GM21360 (cell line): ENCODE data around the gene DEPDC1B.
"Not testable (repeated sequence)": the region's sequence is repeated elsewhere in the genome, so short reads cannot be mapped to it uniquely, and the experiment has no call there.

Source experiments
- ATAC-seq: cut with Tn5 transposase; IDR thresholded peaks from one replicate; pipeline ENCODE4 v1.9.1; 2021; ENCODE audit warnings: mild to moderate bottlenecking, moderate library complexity; ENCODE audit not compliant: unreplicated experiment

DEPDC1B gene, protein sequence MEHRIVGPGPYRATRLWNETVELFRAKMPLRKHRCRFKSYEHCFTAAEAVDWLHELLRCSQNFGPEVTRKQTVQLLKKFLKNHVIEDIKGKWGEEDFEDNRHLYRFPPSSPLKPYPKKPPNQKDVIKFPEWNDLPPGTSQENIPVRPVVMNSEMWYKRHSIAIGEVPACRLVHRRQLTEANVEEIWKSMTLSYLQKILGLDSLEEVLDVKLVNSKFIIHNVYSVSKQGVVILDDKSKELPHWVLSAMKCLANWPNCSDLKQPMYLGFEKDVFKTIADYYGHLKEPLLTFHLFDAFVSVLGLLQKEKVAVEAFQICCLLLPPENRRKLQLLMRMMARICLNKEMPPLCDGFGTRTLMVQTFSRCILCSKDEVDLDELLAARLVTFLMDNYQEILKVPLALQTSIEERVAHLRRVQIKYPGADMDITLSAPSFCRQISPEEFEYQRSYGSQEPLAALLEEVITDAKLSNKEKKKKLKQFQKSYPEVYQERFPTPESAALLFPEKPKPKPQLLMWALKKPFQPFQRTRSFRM

DNA sequence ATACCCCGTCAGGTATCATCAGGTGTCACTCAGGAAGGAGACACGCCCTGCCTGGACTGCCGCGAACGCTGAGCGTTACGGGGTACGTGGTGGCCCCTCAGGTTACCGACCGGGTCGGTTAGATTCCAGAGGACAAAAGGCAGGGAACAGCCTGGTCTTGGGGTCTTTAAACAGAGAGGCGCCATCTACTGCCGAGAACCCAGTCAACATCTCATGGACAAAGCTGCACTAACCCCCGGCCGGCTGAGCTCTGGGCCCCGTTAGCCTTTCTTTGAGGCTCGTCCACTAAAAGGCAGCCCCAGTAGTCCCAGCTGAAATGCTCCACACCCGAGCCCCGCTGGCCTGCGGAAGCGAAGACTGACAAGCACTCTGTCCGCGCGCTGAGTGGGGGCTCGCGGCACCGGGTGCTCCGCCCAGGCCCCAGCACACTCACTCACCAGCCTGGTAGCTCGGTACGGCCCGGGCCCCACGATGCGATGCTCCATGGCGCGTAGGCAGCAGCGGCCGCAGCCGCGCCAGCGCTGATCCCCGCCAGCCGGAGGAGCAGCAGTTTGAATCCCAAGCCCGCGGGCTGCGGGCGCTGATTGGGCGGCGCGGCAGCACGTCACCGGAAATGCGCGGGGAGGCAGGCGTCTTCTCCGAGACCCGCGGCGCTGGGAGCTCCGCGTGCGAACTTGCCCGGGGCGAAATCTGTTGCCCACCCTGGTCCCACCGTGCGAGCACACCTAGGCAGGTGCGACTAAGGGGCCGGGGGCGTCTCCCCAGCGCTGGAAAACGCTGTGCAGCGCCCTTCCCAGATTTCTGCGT, at the start of gene DEPDC1B:
DEPDC1B (minus strand) TSS at position 558 of the 807 bp plus-strand sequence; CDS start at position 485, 73 bp downstream.
- ATAC-seq: peak; percentile 93

DNA sequence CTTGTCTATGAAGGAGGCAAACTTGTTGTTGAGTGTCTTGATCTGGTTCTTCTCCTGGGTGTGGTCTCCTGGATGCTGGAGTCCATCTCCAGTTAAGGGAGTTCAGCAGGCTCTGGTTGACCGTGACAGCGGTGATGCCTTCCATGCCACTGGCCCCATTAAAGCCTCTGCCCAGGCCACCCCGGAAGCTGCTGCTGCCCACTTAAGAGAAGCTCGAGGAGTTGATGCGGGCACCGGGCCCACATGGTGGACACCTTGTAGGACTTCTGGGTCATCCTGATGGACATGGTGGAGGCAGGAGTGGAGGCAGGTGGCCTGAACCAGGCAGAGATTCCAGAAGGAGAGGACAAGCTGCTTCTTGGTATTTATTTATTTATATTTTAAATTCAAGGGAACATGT, 44.7 kb upstream of the DEPDC1B start:
- ATAC-seq: no peak

DNA sequence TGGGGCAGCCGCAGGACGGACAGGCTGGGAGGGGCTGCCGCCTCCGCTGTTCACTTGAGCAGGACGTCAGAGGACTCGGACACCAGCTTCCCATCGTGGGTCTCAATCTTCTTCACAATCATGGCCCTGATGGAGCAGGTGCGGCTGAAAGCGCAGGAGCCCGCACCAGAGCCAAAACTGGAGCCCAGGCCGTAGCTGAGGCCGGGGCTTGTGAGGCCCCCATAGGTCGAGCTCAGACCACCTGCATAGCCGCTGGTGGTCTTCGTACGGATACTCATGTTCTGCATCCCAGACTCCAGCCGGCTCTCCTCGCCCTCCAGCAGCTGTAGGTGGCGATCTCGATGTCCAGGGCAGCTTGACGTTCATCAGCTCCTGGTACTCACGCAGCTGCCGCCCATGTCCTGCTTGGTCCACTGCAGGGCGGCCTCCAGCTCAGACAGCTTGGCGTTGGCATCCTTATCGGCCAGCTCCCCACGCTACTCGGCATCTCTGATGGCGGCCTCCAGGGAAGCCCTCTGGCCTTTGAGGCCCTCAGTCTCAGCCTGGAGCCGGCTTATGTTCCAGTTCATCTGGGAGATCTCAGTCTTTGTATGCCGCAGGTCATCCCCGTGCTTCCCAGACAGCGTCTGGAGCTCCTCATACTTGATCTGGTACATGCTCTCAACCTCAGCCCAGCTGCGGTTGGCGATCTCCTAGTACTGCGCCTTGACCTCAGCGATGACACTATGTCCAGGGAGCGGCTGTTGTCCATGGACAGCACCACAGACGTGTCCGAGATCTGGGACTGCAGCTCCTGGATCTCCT, 43.7 kb upstream of the DEPDC1B start:
- no peak for ATAC-seq

DNA sequence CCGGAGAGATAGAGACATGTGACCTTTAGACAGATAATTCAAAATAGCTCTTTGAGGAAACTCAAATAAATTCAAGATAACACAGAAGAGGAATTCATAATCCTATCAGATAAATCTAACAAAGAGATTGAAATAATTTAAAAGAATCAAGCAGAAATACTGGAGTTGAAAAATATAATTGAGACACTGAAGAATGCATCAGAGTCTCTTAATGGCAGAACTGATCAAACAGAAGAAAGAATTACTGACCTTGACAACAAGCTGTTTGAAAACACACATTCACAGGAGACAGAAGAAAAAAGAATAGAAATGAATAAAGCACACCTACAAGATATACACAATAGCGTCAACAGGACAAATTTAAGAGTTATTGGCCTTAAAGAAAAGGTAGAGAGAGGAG, 40.4 kb upstream of the DEPDC1B start:
- ATAC-seq: no peak

DNA sequence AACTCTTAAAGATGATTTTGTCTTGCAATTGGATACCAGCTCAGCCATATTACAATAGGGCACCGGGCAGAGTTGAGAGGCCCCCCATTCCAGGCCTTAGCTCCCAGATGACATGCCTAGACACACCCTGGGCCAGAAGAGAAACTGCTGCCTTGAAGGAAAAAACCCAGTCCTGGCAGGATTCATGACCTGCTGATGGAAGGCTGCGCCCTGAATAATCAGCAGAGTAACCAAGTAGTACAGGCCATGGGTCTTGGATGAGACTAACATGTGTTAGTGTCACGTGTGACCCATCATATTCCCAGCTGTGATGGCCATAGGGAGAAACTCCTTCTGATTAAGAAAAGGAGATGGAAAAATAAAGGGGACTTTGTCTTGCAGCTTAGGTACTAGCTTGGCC, 39.0 kb upstream of the DEPDC1B start:
- no peak for ATAC-seq

DNA sequence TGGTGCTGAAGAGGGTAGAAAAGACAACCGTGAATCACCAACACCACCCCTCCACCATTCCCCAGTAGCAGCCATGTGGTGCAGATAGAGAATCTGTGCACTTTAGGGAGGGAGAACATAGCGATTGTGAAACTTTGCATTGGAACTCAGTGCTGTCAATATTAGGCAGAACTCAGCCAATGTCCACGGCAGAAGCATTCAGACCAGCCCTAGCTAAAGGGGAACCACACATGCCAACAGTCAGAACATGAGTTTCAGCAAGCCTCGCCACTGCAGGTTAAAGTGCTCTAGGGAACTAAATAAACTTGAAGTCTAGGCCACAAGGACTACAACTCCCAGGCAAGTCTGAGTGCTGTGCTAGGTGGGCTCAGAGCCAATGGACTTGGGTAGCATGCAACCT, 38.5 kb upstream of the DEPDC1B start:
- ATAC-seq: peak; percentile 52

DNA sequence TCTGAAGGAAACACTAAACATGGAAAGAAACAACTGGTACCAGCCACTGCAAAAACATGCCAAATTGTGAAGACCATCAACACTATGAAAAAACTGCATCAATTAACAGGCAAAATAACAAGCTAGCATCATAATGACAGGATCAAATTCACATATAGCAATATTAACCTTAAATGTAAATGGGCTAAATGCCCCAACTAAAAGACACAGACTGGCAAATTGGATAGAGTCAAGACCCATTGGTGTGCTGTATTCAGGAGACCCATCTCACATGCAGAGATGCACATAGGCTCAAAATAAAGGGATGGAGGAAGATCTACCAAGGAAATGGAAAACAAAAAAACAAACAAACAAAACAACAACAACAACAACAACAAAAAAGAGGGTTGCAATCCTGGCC, 30.9 kb upstream of the DEPDC1B start:
- not testable (repeated sequence) for ATAC-seq

DNA sequence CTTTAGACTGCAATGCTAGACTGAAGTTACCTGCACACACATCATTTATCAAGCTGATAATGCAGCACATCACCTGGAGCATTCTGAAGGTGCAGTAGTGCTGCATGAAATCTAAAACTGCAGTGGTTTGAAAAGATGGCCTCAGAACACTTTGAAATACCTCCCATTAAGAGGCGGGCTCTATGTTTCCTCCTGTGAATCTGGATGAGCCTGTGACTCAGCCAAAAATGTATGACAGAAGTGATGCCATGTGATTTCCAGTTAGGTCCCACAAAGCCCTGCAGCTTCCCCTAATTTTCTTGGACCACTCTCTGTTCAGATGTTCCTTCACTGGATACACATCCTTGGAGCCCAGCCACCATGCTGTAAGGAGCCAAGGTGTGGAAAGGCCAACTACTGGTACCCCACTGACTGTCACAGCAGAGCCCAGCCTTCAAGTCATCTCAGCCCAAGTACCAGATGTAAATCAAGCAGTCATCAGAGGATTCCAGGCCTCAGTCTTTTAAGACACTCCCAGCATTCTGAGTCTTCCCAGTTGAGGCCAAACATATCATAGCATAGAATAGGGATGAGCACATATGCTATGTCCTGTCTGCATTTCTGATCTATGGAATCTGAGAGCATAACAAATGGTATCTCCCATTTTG, 27.2 kb upstream of the DEPDC1B start:
- ATAC-seq: no peak

DNA sequence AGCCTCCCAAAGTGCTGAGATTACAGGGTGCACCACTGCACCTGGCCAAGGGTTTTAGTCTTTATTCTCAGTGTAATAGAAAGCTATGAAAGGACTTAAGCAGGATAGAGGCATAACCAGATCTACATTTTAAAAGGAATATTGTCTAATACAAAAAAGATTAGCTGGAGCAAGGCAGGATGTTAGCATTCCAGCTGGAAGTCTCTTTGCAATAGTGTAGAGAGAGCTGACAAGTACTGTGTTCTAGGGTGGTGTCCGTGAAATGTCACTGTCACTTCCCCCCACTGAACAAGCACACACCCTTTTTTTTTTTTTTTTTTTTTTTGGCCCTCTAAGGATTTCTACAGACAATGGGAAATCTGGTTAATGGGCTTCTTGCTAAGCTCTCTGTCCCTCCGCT, 24.2 kb upstream of the DEPDC1B start:
- ATAC-seq: no peak

DNA sequence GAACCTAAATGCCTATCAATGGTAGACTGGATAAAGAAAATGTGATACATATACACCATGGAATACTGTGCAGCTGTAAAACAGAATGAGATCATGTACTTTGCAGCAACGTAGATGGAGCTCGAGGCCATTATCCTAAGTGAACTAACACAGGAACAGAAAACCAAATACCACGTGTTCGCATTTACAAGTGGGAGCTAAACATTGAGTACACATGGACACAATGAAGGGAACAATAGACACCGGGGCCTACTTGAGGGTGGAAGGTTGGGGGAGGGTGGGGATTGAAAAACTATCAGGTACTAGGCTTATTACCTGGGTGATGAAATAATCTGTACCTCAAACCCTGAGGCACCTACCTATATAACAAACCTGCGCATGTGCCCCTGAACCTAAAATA, 22.4 kb upstream of the DEPDC1B start:
- ATAC-seq: no peak

DNA sequence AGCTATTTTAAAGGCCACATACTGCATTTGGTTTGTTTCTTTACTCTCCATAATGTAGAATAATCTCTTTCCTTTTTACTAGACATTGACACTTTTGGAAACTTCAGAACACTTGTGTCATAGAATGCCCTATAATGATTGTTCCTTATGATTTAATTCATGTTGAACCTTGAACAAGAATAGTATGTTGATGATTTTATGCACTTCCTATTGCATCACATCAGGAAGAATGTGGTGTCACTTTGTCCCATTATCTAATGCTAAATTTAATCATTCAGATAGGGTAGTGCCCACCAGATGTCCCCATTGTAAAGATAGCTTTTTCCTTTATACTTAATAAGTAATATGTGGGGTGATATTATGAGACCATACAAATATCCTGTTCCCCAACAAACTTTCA, 19.4 kb upstream of the DEPDC1B start:
- ATAC-seq: no peak

DNA sequence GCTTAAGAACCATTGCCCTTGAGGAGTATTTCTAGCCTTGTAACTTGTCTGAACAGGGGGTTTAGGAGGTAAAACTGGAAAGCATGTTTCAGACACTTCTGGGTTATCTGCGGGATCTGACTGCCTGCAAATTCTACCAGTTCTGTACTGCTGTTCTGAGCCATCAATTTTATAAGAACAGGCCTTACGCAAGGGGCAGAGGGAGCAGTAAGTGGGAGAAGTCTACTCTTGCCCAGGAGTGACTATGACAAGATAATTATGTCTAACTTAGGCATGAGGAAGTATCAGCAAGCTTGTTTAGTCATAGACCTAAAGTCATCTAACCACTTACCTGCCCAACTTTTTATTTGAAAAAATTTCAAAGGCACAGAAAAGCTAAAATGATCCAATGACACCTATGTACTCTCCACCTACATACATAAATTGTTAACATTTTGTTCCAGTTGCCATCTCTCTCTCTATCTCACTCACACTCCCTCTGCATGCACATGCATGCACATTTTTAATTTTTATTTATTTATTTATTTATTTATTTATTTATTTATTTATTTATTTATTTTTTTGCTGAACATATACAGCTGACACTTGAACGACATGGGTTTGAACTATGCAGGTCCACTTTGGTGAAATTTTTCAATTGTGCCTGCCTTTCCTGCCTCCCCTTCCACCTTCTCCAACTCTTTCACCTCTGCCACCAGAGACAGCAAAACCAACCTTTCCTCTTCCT, 18.4 kb upstream of the DEPDC1B start:
- ATAC-seq: no peak

DNA sequence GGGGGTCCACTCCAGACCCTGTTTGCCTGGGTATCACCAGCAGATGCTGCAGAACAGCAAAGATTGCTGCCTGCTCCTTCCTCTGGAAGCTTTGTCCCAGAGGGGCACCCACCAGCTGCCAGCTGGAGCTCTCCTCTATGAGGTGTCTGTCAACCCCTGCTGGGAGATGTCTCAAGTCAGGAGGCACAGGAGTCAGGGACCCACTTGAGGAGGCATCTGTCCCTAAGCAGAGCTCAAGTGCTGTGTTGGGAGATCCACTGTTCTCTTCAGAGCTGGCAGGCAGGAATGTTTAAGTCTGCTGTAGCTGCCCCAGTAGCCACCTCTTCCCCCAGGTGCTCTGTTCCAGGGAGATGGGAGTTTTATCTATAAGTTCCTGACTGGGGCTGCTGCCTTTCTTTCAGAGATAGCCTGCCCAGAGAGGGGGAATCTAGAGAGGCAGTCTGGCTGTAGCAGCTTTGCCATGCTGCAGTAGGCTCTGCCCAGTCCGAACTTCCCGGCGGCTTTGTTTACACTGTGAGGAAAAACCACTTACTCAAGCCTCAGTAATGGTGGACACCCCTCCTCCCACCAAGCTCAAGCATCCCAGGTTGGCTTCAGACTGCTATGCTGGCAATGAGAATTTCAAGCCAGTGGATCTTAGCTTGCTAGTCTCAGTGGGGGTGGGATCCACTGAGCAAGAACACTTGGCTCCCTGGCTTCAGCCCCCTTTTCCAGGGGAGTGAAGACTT, 15.4 kb upstream of the DEPDC1B start:
- not testable (repeated sequence) for ATAC-seq

DNA sequence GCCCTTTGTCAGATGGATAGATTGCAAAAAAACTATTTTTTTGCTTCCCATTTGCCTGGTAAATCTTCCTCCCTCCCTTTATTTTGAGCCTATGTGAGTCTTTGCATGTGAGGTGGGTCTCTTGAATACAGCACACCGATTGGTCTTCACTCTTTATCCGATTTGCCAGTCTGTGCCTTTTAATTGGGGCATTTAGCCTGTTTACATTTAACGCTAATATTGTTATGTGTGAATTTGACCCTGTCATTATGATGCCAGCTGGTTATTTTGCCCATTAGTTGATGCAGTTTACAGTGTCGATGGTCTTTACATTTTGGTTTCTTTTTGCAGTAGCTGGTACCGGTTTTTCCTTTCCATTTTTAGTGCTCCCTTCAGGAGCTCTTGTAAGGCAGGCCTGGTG, 13.0 kb upstream of the DEPDC1B start:
- no peak for ATAC-seq

DNA sequence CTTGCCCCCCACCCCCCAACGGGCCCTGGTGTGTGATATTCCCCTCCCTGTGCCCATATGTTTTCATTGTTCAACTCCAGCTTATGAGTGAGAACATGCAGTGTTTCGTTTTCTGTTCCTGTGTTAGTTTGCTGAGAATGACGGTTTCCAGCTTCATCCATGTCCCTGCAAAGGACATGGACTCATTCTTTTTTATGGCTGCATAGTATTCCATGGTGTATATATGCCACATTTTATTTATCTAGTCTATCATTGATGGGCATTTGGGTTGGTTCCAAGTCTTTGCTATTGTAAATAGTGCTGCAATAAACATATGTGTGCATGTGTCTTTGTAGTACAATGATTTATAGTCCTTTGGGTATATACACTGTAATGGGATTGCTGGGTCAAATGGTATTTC, 11.9 kb upstream of the DEPDC1B start:
- ATAC-seq: not testable (repeated sequence)

DNA sequence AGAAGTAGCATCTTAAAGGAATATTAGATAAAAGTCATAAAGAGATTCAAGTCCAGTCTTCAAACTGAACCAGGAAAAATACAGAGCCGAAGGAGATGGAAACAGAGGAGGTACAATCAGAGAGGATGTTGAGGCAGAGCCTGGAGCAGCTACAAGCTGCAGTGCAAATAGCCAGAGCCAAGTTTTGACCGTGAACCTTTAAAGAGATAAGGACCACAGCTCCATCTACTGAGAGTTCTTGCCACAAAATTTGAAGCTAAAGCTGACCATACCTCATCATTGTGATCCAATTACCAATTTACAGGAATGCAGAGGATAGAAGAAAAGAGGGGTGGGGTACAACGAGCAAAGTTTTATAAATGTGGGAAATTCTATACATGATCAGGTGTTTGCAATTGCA, 10.4 kb upstream of the DEPDC1B start:
- ATAC-seq: no peak

DNA sequence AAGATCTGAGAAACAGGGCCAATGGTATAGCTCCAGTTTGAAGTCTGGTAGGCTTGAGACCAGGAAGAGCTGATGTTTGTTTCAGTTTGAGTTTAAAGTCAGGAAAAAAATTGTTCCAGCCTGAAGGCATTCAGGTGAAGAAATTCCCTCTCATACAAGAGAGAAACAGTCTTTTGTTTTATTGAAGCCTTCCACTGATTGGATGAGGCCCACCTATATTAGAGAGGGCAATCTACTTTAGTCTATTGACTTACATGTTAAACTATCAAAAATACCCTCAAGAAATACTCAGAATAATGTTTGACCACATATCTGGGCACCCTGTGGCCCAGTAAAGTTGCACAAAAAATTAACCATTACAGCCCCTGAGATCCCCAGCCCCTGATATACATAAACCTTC, 5.2 kb upstream of the DEPDC1B start:
- no peak for ATAC-seq

DNA sequence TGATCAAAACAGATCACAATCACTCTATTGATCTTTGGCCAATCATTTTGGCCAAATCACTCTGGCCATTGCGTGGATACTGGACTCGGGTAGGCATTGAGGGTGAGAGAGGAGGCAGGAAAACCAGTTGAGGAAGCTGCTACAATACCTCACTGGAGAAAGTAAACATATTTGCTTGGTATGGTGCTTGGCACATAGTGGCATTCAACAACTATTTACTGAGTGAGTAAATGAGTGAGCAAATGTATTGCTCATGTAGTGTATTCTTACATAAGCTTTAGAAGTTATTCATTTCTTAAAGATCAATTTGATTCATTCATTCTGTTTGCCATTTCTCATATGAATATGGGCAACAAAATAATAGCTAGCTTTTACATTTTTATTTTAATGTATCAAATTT, 4.0 kb upstream of the DEPDC1B start:
- ATAC-seq: no peak

DNA sequence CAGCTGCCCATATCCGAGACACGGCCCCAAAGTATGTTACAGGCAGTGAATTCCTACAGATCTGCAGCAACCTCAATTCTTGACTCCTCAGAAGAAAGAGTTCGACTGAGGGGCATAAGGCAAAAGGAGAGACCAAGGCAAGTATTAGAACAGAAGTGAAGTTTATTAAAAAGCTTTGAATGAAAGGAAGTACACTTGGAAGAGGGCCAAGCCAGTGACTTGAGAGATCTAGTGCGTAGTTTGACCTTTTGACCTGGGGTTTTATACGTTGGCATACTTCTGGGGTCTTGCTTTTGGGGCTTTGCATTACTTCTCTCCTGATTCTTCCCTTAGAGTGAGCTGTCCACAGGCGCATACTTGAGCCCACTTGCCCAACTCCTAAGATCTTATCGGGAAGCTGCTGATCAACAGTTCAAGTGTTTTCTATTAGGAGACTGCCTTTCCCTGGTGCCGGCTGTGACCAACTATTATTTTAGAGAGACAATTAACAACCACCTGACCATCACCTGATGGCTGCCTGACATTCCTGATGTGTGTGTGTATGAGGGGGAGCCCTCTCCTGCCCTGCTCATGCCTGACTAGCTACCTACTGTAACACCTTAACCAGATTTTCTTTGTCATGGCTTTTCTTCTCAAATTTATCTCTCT, 1.5 kb upstream of the DEPDC1B start:
- no peak for ATAC-seq
